ENCODE data around the gene BCOR. TPM values are rescaled to one million over a fixed set of nuclear protein-coding genes. Genes with fewer than 3 reads are reported as not detected.

The BCOR gene
- total and polyA plus RNA-seq, 2 of the 13 experiments (the other 11 are each of a cell fraction or from before 2014, with no cell fraction given) = 14.3 to 15.2 TPM

- H3K27ac ChIP-seq (ENCODE audit: extremely low read length, insufficient read depth, low read length) = no peak overlapping the region
- CTCF ChIA-PET (ENCODE audit: low intra/inter-chr PET ratio, low total read pairs) = no interaction called here
These were observed 42.3 kb downstream of the BCOR start for GRCh38 chrX:40055495-40055894.

More at GRCh38 chrX:40055495-40055894, 42.3 kb downstream of the BCOR start:
- Histone ChIP-seq H4K20me1 (ENCODE audit: insufficient read depth, low read length) (no peaks in the 10 kb centered on the region), H3K27me3 (ENCODE audit: control insufficient read depth in 1 of 2, insufficient read depth in 2 of 2, low read length in 2 of 2) (no peaks in the 10 kb centered on the region), H3K9ac (ENCODE audit: insufficient read depth, low read depth, low read length) (no peak overlapping the region), H3K4me3 (replicated peaks in 1 of 3; ENCODE audit: insufficient read depth in 1 of 3, low read depth in 2 of 3, low read length in 3 of 3) (no peak overlapping the region), H2AFZ (ENCODE audit: low read length) (no peak overlapping the region), H3K9me3 (ENCODE audit: low read length) (peaks cover 5% of the 10 kb centered on the region; the same call in 1 of the 2 replicates), H3K79me2 (ENCODE audit: insufficient read depth, low read length) (no peaks in the 10 kb centered on the region), H3K36me3 (replicated peaks in 1 of 2; ENCODE audit: control insufficient read depth in 1 of 2, insufficient read depth in 2 of 2, low read length in 2 of 2) (peaks cover 10 to 77% of the 10 kb centered on the region in 2 experiments), H3K4me1 (ENCODE audit: insufficient read depth, low read length) (no peaks in the 10 kb centered on the region), H3K4me2 (ENCODE audit: low read depth, low read length) (no peak overlapping the region)
- no peak for DNase-seq (ENCODE audit: low spot score)
- BruUV-seq (replicated peaks) = no TSS peak
- no peak for FAIRE-seq
- intact Hi-C loops (cut with micrococcal nuclease; ENCODE audit: unreplicated experiment) = no loop called here
- POLR2A ChIA-PET = no interaction called here
- TF ChIP-seq HMGA1 (CRISPR knock-in tag; conservative IDR thresholded peaks at IDR 0.05) (no peak), CBFB (CRISPR knock-in tag; IDR thresholded peaks at IDR 0.05) (no peak), AFF4 (CRISPR knock-in tag; IDR thresholded peaks at IDR 0.05) (no peak), MEIS2 (CRISPR knock-in tag; IDR thresholded peaks at IDR 0.05) (no peak), TOPORS (CRISPR knock-in tag; IDR thresholded peaks at IDR 0.05) (no peak), NBN (conservative IDR thresholded peaks at IDR 0.05) (no peak)
- TF ChIP-seq, protein P1, sequence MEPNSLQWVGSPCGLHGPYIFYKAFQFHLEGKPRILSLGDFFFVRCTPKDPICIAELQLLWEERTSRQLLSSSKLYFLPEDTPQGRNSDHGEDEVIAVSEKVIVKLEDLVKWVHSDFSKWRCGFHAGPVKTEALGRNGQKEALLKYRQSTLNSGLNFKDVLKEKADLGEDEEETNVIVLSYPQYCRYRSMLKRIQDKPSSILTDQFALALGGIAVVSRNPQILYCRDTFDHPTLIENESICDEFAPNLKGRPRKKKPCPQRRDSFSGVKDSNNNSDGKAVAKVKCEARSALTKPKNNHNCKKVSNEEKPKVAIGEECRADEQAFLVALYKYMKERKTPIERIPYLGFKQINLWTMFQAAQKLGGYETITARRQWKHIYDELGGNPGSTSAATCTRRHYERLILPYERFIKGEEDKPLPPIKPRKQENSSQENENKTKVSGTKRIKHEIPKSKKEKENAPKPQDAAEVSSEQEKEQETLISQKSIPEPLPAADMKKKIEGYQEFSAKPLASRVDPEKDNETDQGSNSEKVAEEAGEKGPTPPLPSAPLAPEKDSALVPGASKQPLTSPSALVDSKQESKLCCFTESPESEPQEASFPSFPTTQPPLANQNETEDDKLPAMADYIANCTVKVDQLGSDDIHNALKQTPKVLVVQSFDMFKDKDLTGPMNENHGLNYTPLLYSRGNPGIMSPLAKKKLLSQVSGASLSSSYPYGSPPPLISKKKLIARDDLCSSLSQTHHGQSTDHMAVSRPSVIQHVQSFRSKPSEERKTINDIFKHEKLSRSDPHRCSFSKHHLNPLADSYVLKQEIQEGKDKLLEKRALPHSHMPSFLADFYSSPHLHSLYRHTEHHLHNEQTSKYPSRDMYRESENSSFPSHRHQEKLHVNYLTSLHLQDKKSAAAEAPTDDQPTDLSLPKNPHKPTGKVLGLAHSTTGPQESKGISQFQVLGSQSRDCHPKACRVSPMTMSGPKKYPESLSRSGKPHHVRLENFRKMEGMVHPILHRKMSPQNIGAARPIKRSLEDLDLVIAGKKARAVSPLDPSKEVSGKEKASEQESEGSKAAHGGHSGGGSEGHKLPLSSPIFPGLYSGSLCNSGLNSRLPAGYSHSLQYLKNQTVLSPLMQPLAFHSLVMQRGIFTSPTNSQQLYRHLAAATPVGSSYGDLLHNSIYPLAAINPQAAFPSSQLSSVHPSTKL (CRISPR knock-in tag; IDR thresholded peaks at IDR 0.05) = no peak
- 100% methylated on average over 2 of the region's 6 CpGs for WGBS (ENCODE audit: low lambda C conversion rate)
- no peak for ATAC-seq
- in situ Hi-C loops (cut with HindIII; ENCODE audit: extremely low pct_ligation_motif_present, low pct_unique_long_range_greater_than_20kb) = no loop called here
